ENCODE measurements around the gene GK2.

GRCh38 chr4:79358438-79358837 lies 49.6 kb downstream of the GK2 start:
- no peak for TF ChIP-seq YY1 (IDR thresholded peaks at IDR 0.05; ENCODE audit: insufficient read depth, insufficient read length)
- TF ChIP-seq ZNF274 (IDR thresholded peaks at IDR 0.05; ENCODE audit: low read depth, low read length), result no peak
- TF ChIP-seq SUZ12 (IDR thresholded peaks at IDR 0.05; ENCODE audit: extremely low read depth, insufficient read depth, insufficient read length), result no peak

Measured in NT2/D1 (cell line).